T-cell (primary cell): ENCODE results near the gene DSCAML1. TPM values are rescaled to one million over a fixed set of nuclear protein-coding genes. Genes with fewer than 3 reads are reported as not detected.

Source experiments
- ATAC-seq, 4 experiments: fragments of 200-7000 bp in 3 of 4; fragments of 150-1000 bp in 1 of 4; cut with Tn5 transposase; replicated peaks in 1 of 4; 1 replicate in 3 of 4; 2 replicates in 1 of 4; pipeline ENCODE4 v1.10.0; 2021; ENCODE audit warnings: moderate library complexity in 3 of 4, mild to moderate bottlenecking in 2 of 4, moderate number of reproducible peaks in 1 of 4
- CTCF ChIA-PET, 2 donors: fragments of 300-600 bp; sonication (Branson Sonifier 250); formaldehyde crosslinking; loops; one replicate each; lab custom pipeline; 2022; ENCODE audit warnings: antibody characterized with exemption in 2 of 2; lab: Charles Lee
- POLR2A ChIA-PET, 2 donors: fragments of 300-600 bp; sonication (Branson Sonifier 250); formaldehyde crosslinking; loops; one replicate each; lab custom pipeline; 2022; ENCODE audit warnings: antibody characterized with exemption in 2 of 2; lab: Charles Lee
- DNase-seq, 35 experiments: peaks; one replicate each; pipeline versions ENCODE4 v3.0.0 to v3.0.0-alpha.2; 2013 to 2023
- H3K27ac ChIP-seq: one replicate; pipeline ENCODE4 v1.5.1; 2013; ENCODE audit warnings: low read length
- H3K27me3 ChIP-seq, 2 experiments: replicated peaks in 1 of 2; 1 replicate in 1 of 2; 2 replicates in 1 of 2; pipeline versions ENCODE4 v1.6.1 to v1.7.0; 2013; ENCODE audit warnings: low read length in 1 of 2, mixed read lengths in 1 of 2; ENCODE audit not compliant: control insufficient read depth in 2 of 2, insufficient read depth in 2 of 2; ENCODE audit errors: extremely low read depth in 1 of 2
- H3K36me3 ChIP-seq, 2 donors: 1 replicate in 1 of 2; 2 replicates in 1 of 2; pipeline versions ENCODE4 v1.6.1 to v1.7.0; 2013; ENCODE audit warnings: low read length in 1 of 2; ENCODE audit not compliant: control insufficient read depth in 2 of 2, insufficient read depth in 1 of 2; ENCODE audit errors: extremely low read depth in 1 of 2
- H3K4me1 ChIP-seq, 2 experiments: 1 replicate in 1 of 2; 2 replicates in 1 of 2; pipeline versions ENCODE4 v1.6.1 to v1.7.0; 2013; ENCODE audit warnings: low read length in 2 of 2, mixed read lengths in 1 of 2; ENCODE audit not compliant: insufficient read depth in 2 of 2, control insufficient read depth in 1 of 2; ENCODE audit errors: extremely low read depth in 1 of 2
- H3K4me3 ChIP-seq, 2 donors: 1 replicate in 1 of 2; 2 replicates in 1 of 2; pipeline versions ENCODE4 v1.5.1 to v1.7.0; 2013; ENCODE audit warnings: mild to moderate bottlenecking in 2 of 2, low read length in 1 of 2, moderate library complexity in 1 of 2; ENCODE audit not compliant: control insufficient read depth in 1 of 2; ENCODE audit errors: extremely low read depth in 1 of 2
- H3K9me3 ChIP-seq: 2 replicates; pipeline ENCODE4 v1.7.0; 2013
- H3K27ac Mint-ChIP-seq, 2 donors: one replicate each; pipeline ENCODE4 v1.8.0; 2020 to 2021; ENCODE audit warnings: mild to moderate bottlenecking in 2 of 2, mixed read lengths in 2 of 2
- H3K27me3 Mint-ChIP-seq, 2 donors: one replicate each; pipeline ENCODE4 v1.8.0; 2021 to 2022; ENCODE audit warnings: mixed read lengths in 2 of 2
- H3K36me3 Mint-ChIP-seq: one replicate; pipeline ENCODE4 v1.8.0; 2021; ENCODE audit warnings: mixed read lengths
- H3K4me1 Mint-ChIP-seq, 3 donors: one replicate each; pipeline ENCODE4 v1.8.0; 2020 to 2022; ENCODE audit warnings: mixed read lengths in 3 of 3, mild to moderate bottlenecking in 1 of 3
- H3K4me3 Mint-ChIP-seq, 3 donors: one replicate each; pipeline ENCODE4 v1.8.0; 2020 to 2022; ENCODE audit warnings: mild to moderate bottlenecking in 3 of 3, mixed read lengths in 3 of 3, moderate library complexity in 3 of 3
- H3K9me3 Mint-ChIP-seq, 3 donors: one replicate each; pipeline ENCODE4 v1.8.0; 2020 to 2022; ENCODE audit warnings: mixed read lengths in 3 of 3
- whole genome bisulfite sequencing: methylation state at CpG from one replicate; pipeline ENCODE4 v1.1.5; 2013; ENCODE audit warnings: missing lambda C conversion rate; ENCODE audit not compliant: insufficient coverage; 5-methylcytosine and 5-hydroxymethylcytosine counted together
- total RNA-seq, 35 experiments: library from RNA in 6 of 35; stranded (reverse) in 6 of 35; fragments of 120-200 nt in 1 of 35; gene quantifications; one replicate each; pipeline versions ENCODE4 v1.2.1 to v1.2.4 and lab custom pipeline; 2013 to 2026

Gene DSCAML1
- total RNA-seq, 5 donors from 2014 or later (not counting 1 experiment from before 2014, with no cell fraction given), result 0.15 to 2.4 (median 0.96) TPM

- CTCF ChIA-PET, result interaction anchor here in 1 of 2 donors (1.7 kb wide), 1 partner anchor 13 kb away, joined by 4 read pairs; no protein-coding TSS in a partner anchor
- no peaks in the 10 kb centered on the region for H3K9me3 ChIP-seq
- POLR2A ChIA-PET, result no interaction called here
- H3K4me3 ChIP-seq, result no peak overlapping the region
- peaks cover 0 to under 1% of the 10 kb centered on the region in 2 experiments for H3K27me3 ChIP-seq
- 89% methylated on average over 5 of the region's 8 CpGs for WGBS
- no peak overlapping the region for H3K27ac ChIP-seq
- Mint-ChIP-seq H3K27me3 (peaks cover under 1 to 5% of the 10 kb centered on the region in 2 donors), H3K36me3 (peaks cover 43% of the 10 kb centered on the region), H3K4me1 (no peaks in the 10 kb centered on the region), H3K4me3 (no peak overlapping the region), H3K27ac (no peak overlapping the region), H3K9me3 (no peaks in the 10 kb centered on the region)
- peaks cover 10 to 16% of the 10 kb centered on the region in 2 donors for H3K36me3 ChIP-seq
- H3K4me1 ChIP-seq, result no peaks in the 10 kb centered on the region
- ATAC-seq (no peak), DNase-seq (no peak)
Observed at GRCh38 chr11:117412653-117413275, 384.3 kb downstream of the DSCAML1 start.

DNA sequence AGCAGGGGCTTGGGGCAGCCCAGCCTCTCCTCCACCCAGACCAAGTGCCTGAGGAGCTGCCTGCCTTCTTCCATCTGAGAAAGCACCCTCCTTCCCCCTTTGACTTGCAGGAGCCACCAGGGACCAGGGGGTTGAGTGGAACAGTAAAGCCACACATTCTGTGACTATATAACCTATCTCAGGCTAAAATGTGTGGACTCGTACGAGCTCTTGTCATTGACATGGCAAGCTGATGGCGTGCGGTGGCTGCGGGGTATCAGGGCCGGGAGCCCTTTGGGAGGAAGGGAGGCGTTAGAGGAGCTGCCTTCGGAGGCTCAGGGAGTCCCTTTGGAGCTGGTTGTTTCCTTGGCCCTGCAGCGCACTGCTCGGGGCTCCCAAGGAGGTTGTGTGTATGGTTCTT lies 384.8 kb downstream of the DSCAML1 start:
- no peak for ATAC-seq

DNA sequence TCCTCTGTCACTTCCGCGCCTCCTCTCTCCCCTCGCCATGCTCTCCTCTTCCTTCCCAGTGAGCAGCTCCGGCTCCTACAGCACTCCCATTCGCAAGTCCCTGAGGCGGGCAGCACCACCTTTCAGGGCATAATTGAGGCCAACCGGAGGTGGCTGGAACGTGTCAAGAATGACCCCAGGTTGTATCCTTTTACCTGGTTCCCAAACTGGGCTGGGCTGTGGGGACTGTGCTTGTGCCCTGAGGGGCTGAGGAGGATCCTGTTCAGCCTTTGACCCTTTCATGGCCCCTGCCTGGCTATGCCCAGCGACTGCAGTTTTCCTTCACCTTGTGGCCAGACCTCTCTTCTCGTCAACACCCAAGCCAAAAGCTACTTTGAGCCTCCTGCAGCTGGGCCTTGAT lies 385.3 kb downstream of the DSCAML1 start:
- WGBS, result 92% methylated on average over 6 of the region's 10 CpGs
- DNase-seq (no peak), ATAC-seq (no peak)
- peaks cover 10 to 16% of the 10 kb centered on the region in 2 donors for H3K36me3 ChIP-seq
- no peaks in the 10 kb centered on the region for H3K9me3 ChIP-seq
- H3K4me3 ChIP-seq, result no peak overlapping the region
- ChIA-PET POLR2A (no interaction called here), CTCF (no interaction called here)
- H3K27ac ChIP-seq, result no peak overlapping the region
- H3K4me1 Mint-ChIP-seq, result no peaks in the 10 kb centered on the region
- H3K4me3 Mint-ChIP-seq, result no peak overlapping the region
- no peaks in the 10 kb centered on the region for H3K27me3 ChIP-seq
- peaks cover 45% of the 10 kb centered on the region for H3K36me3 Mint-ChIP-seq
- no peak overlapping the region for H3K27ac Mint-ChIP-seq
- H3K9me3 Mint-ChIP-seq, result no peaks in the 10 kb centered on the region
- H3K27me3 Mint-ChIP-seq, result no peaks in the 10 kb centered on the region
- H3K4me1 ChIP-seq, result no peaks in the 10 kb centered on the region

More for the DNA sequence above, 384.8 kb downstream of the DSCAML1 start:
- CTCF ChIA-PET, result no interaction called here
- POLR2A ChIA-PET, result no interaction called here
- H3K9me3 Mint-ChIP-seq, result no peaks in the 10 kb centered on the region
- H3K36me3 ChIP-seq, result peaks cover 10 to 16% of the 10 kb centered on the region in 2 donors
- 90% methylated on average over 9 of the region's 10 CpGs for WGBS
- H3K4me1 Mint-ChIP-seq, result no peaks in the 10 kb centered on the region
- H3K27me3 ChIP-seq, result no peaks in the 10 kb centered on the region
- DNase-seq, result no peak
- no peak overlapping the region for H3K27ac ChIP-seq
- H3K4me3 ChIP-seq, result no peak overlapping the region
- H3K4me1 ChIP-seq, result no peaks in the 10 kb centered on the region
- H3K27ac Mint-ChIP-seq, result no peak overlapping the region
- peaks cover 45% of the 10 kb centered on the region for H3K36me3 Mint-ChIP-seq
- no peaks in the 10 kb centered on the region for H3K9me3 ChIP-seq
- H3K4me3 Mint-ChIP-seq, result no peak overlapping the region
- no peaks in the 10 kb centered on the region for H3K27me3 Mint-ChIP-seq

DNA sequence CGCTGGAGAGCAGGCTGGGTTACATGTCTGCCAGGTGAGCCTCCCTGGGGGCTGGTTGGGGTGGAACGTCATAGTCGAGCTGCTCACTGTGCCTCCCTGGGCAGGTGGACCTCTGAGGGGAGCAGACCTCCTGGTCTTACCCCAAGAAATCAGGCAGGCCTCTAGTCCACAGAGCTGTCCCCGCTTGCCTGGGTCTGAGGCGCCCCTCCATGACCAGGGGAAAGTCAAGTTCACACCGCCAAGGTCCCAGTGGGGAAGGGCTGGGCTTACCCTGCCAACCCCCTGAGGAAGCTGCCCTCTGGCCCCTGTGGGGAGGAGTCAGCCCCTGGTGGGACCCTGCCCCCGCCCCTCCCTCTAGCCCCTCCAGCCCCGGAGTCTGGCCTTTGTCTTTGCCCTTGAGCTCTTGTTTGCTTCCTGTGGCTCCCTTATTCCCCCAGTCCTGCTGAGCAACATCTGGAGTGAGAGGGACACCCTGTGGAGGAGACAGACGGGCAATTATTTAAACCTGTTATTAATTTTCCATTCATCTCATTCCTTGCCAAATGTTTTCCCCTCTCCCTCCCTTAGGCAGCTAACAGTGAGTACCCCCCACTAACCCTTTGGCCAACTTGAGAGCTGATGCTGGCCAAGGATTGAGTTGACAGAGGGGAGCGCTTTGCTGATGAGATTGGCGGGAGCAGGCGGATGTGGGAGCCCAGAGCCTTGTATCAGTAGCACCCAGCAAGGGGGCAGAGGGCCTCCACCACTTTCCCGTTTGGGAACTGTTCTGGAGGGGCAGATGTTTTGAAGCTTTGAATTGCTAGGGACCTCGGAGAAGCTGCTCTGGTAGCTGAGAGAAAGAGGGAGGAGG lies 385.9 kb downstream of the DSCAML1 start:
- no peak overlapping the region for H3K27ac Mint-ChIP-seq
- no peak overlapping the region for H3K4me3 Mint-ChIP-seq
- no peak overlapping the region for H3K4me3 ChIP-seq
- WGBS, result 92% methylated on average over 8 of the region's 14 CpGs
- ChIA-PET CTCF (interaction anchor here in 1 of 2 donors (0.5 kb wide), 1 partner anchor 9 kb away, joined by 4 read pairs; no protein-coding TSS in a partner anchor), POLR2A (no interaction called here)
- H3K36me3 ChIP-seq, result peaks cover 10 to 20% of the 10 kb centered on the region in 2 donors
- H3K9me3 ChIP-seq, result no peaks in the 10 kb centered on the region
- no peaks in the 10 kb centered on the region for H3K27me3 ChIP-seq
- peaks cover under 1 to 4% (median 2%) of the 10 kb centered on the region in 3 donors for H3K9me3 Mint-ChIP-seq
- no peaks in the 10 kb centered on the region for H3K4me1 Mint-ChIP-seq
- H3K36me3 Mint-ChIP-seq, result peaks cover 52% of the 10 kb centered on the region
- no peak for DNase-seq
- no peak overlapping the region for H3K27ac ChIP-seq
- no peaks in the 10 kb centered on the region for H3K27me3 Mint-ChIP-seq
- H3K4me1 ChIP-seq, result no peaks in the 10 kb centered on the region
- no peak for ATAC-seq

DNA sequence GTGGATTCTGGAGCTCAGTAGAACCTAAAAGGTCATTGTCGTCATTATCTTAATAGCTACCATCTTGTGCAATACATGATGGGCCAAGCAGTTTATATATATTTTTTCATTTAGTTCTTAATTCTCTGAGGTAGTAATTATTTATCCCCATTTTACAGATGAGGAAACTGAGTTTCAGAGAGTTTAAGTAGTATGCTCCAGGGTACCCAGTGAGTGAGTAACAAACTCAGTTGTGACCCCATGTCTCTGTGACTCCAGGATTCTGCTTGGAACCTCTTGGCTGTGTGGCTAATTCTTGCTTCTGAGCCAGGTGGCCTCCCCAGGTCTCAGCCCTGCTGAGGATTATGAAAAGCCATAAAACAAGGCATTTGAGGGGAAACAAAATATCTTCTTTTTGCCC lies 386.8 kb downstream of the DSCAML1 start:
- Mint-ChIP-seq H3K4me1 (no peaks in the 10 kb centered on the region), H3K27me3 (no peaks in the 10 kb centered on the region), H3K9me3 (peaks cover 6 to 11% (median 9%) of the 10 kb centered on the region in 3 donors), H3K4me3 (no peak overlapping the region), H3K36me3 (peaks cover 60% of the 10 kb centered on the region), H3K27ac (no peak overlapping the region)
- no CpG with 5 or more reads among the region's 1 CpG for WGBS
- POLR2A ChIA-PET, result no interaction called here
- Histone ChIP-seq H3K36me3 (peaks cover 11 to 21% of the 10 kb centered on the region in 2 donors), H3K27ac (no peak overlapping the region), H3K9me3 (no peaks in the 10 kb centered on the region), H3K4me1 (no peaks in the 10 kb centered on the region), H3K4me3 (no peak overlapping the region), H3K27me3 (no peaks in the 10 kb centered on the region)
- CTCF ChIA-PET, result no interaction called here
- ATAC-seq, result no peak
- no peak for DNase-seq

DNA sequence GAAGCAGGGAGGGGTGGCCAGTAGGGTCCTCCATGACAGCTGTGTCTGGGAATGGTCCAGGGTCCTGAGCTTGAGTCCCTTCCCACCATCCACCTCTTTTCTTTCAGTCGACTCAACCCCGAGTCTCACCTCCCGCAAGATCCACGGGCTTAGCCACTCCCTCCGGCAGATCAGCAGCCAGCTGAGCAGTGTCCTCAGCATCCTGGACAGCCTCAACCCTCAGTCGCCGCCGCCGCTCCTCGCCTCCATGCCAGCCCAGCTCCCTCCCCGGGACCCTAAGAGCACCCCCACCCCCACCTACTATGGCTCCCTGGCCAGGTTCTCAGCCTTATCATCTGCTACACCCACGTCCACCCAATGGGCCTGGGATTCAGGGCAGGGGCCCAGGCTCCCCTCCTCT lies 387.5 kb downstream of the DSCAML1 start:
- Mint-ChIP-seq H3K4me3 (no peak overlapping the region), H3K27ac (no peak overlapping the region), H3K4me1 (no peaks in the 10 kb centered on the region), H3K9me3 (peaks cover 6 to 12% (median 9%) of the 10 kb centered on the region in 3 donors), H3K27me3 (no peaks in the 10 kb centered on the region), H3K36me3 (peaks cover 68% of the 10 kb centered on the region)
- 90% methylated on average over 8 of the region's 12 CpGs for WGBS
- H3K4me3 ChIP-seq, result no peak overlapping the region
- no peaks in the 10 kb centered on the region for H3K4me1 ChIP-seq
- ChIA-PET POLR2A (no interaction called here), CTCF (no interaction called here)
- H3K36me3 ChIP-seq, result peaks cover 18 to 25% of the 10 kb centered on the region in 2 donors
- H3K27me3 ChIP-seq, result no peaks in the 10 kb centered on the region
- ATAC-seq (no peak), DNase-seq (no peak)
- H3K27ac ChIP-seq, result no peak overlapping the region
- H3K9me3 ChIP-seq, result no peaks in the 10 kb centered on the region
